Measurements from ENCODE around the gene DNAJC22.

DNAJC22 gene

GRCh38 chr12:49340971-49341776 is 5.5 kb upstream of the DNAJC22 start:
- no peak overlapping the region for H3K4me3 ChIP-seq (ENCODE audit: low read depth in 1 of 2, low read length in 1 of 2)
- no peak overlapping the region for H3K27ac ChIP-seq
- H3K9me3 ChIP-seq = no peaks in the 10 kb centered on the region
- no peaks in the 10 kb centered on the region for H3K36me3 ChIP-seq
- no peak for TF ChIP-seq CTCF (IDR thresholded peaks at IDR 0.05)
- peaks cover 34 to 43% of the 10 kb centered on the region in 2 experiments for H3K4me1 ChIP-seq (ENCODE audit: control insufficient read depth in 1 of 2, insufficient read depth in 1 of 2, low read depth in 1 of 2, low read length in 1 of 2)
- peaks cover 100% of the 10 kb centered on the region for H3K27me3 ChIP-seq

GRCh38 chr12:49341777-49342065 is 5.0 kb upstream of the DNAJC22 start:
- no peaks in the 10 kb centered on the region for H3K36me3 ChIP-seq
- peaks cover 100% of the 10 kb centered on the region for H3K27me3 ChIP-seq
- no peak for TF ChIP-seq CTCF (IDR thresholded peaks at IDR 0.05)
- no peak overlapping the region for H3K27ac ChIP-seq
- H3K9me3 ChIP-seq = no peaks in the 10 kb centered on the region
- peak overlapping the region; percentile 48 to 61 for H3K4me3 ChIP-seq (ENCODE audit: low read depth in 1 of 2, low read length in 1 of 2)
- peaks cover 31 to 43% of the 10 kb centered on the region in 2 experiments for H3K4me1 ChIP-seq (ENCODE audit: control insufficient read depth in 1 of 2, insufficient read depth in 1 of 2, low read depth in 1 of 2, low read length in 1 of 2)

- Histone ChIP-seq H3K27ac (no peak overlapping the region), H3K27me3 (peaks cover 100% of the 10 kb centered on the region), H3K36me3 (no peaks in the 10 kb centered on the region), H3K4me3 (ENCODE audit: low read depth in 1 of 2, low read length in 1 of 2) (peak overlapping the region; percentile 48 to 61), H3K4me1 (ENCODE audit: control insufficient read depth in 1 of 2, insufficient read depth in 1 of 2, low read depth in 1 of 2, low read length in 1 of 2) (peaks cover 34 to 43% of the 10 kb centered on the region in 2 experiments), H3K9me3 (no peaks in the 10 kb centered on the region)
- peak; percentile 51 for TF ChIP-seq CTCF (IDR thresholded peaks at IDR 0.05)
Measured at GRCh38 chr12:49342066-49342913, 4.4 kb upstream of the DNAJC22 start.

GRCh38 chr12:49342914-49343731 is 3.6 kb upstream of the DNAJC22 start:
- H3K36me3 ChIP-seq = no peaks in the 10 kb centered on the region
- peaks cover 37 to 48% of the 10 kb centered on the region in 2 experiments for H3K4me1 ChIP-seq (ENCODE audit: control insufficient read depth in 1 of 2, insufficient read depth in 1 of 2, low read depth in 1 of 2, low read length in 1 of 2)
- no peaks in the 10 kb centered on the region for H3K9me3 ChIP-seq
- H3K27me3 ChIP-seq = peaks cover 100% of the 10 kb centered on the region
- H3K27ac ChIP-seq = no peak overlapping the region
- H3K4me3 ChIP-seq (ENCODE audit: low read depth in 1 of 2, low read length in 1 of 2) = peak overlapping the region; percentile 48 to 61
- TF ChIP-seq CTCF (IDR thresholded peaks at IDR 0.05) = no peak

GRCh38 chr12:49344486-49345050 is 2.1 kb upstream of the DNAJC22 start:
- TF ChIP-seq CTCF (IDR thresholded peaks at IDR 0.05) = no peak
- no peak overlapping the region for H3K27ac ChIP-seq
- H3K27me3 ChIP-seq = peaks cover 100% of the 10 kb centered on the region
- H3K4me1 ChIP-seq (ENCODE audit: control insufficient read depth in 1 of 2, insufficient read depth in 1 of 2, low read depth in 1 of 2, low read length in 1 of 2) = peaks cover 37 to 48% of the 10 kb centered on the region in 2 experiments
- no peak overlapping the region for H3K4me3 ChIP-seq (ENCODE audit: low read depth in 1 of 2, low read length in 1 of 2)
- H3K9me3 ChIP-seq = no peaks in the 10 kb centered on the region
- no peaks in the 10 kb centered on the region for H3K36me3 ChIP-seq

Measured in neutrophil (primary cell).